ENCODE measurements around the gene CIB4. TPM values are rescaled to one million over a fixed set of nuclear protein-coding genes. Genes with fewer than 3 reads are reported as not detected.

Gene CIB4
- total RNA-seq, 1 experiment from 2014 or later: not detected

DNA sequence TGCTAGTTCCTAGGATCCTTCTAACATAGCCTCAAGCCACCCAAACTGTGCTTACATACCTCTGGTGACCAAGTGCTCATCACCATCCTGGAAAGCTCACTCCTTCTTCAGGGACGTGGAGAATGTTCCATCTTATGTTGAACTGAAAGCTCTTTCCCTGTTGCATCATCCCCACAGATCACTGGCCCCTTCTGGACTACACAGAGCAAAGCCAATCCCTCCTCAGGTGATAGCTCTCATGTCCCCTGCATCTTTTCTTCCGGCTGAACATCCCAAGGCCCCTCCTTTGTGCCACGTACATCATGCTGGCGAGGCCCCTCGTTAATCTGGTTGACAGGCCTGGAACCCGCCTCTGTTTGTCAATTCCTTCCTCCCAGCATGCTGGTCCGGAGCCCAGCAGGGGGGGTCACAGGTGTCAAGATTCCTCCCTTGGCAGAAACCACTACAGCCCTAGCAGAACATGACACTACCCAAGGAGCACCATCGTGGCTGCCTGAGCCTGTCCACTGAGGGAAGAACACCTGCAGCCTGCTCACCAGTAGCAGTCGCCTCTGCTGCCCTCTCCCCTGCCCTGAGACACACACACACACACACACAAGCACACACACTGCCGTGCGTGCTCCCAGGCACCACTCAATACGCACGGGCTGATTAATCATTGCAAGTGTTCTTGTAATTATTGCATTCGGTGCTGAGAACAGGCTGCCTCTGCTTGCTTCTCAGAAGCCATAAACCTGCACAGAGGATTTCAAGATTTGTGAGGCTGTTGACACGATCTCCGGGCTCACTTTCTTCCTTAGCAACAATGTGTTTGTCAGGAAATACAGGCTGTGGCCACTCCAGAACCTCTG is 45.0 kb upstream of the CIB4 start:
- peaks cover 6% of the 10 kb centered on the region for H3K27me3 Mint-ChIP-seq (ENCODE audit: insufficient read depth, unreplicated experiment)
- no TSS peak for BruUV-seq (replicated peaks)

GRCh38 chr2:26685341-26685740 is 44.2 kb upstream of the CIB4 start:
- DNase-seq: no peak
- POLR2A ChIA-PET: no interaction called here
- Histone ChIP-seq H3K4me3 (ENCODE audit: low read depth, low read length) (no peak overlapping the region), H3K27me3 (replicated peaks; ENCODE audit: control insufficient read depth, insufficient read depth, low read length) (no peaks in the 10 kb centered on the region), H3K4me1 (peaks cover 22% of the 10 kb centered on the region), H3K36me3 (ENCODE audit: control insufficient read depth, insufficient read depth, low read length) (no peaks in the 10 kb centered on the region), H3K9me3 (no peaks in the 10 kb centered on the region)
- Mint-ChIP-seq H3K4me1 (ENCODE audit: low read depth, unreplicated experiment) (peaks cover 25% of the 10 kb centered on the region), H3K27ac (ENCODE audit: unreplicated experiment) (no peak overlapping the region), H3K4me3 (ENCODE audit: unreplicated experiment) (no peak overlapping the region), H3K27me3 (ENCODE audit: insufficient read depth, unreplicated experiment) (peaks cover 6% of the 10 kb centered on the region), H3K36me3 (ENCODE audit: insufficient read depth, unreplicated experiment) (no peaks in the 10 kb centered on the region), H3K9me3 (ENCODE audit: unreplicated experiment) (no peaks in the 10 kb centered on the region)
- CTCF ChIA-PET: no interaction called here
- TF ChIP-seq CTCF (IDR thresholded peaks at IDR 0.05; ENCODE audit: insufficient read depth in 1 of 2, low read depth in 1 of 2, low read length in 1 of 2, severe bottlenecking in 1 of 2, unreplicated experiment in 1 of 2): no peak
- BruUV-seq (replicated peaks): no TSS peak
- intact Hi-C loops (cut with micrococcal nuclease; ENCODE audit: unreplicated experiment): loop anchor here (5.0 kb wide), 2 partner anchors 62 to 78 kb away; no protein-coding TSS in a partner anchor

More for the DNA sequence above, 45.0 kb upstream of the CIB4 start:
- H3K4me1 ChIP-seq: peaks cover 22% of the 10 kb centered on the region
- CTCF ChIA-PET: no interaction called here
- Mint-ChIP-seq H3K27ac (ENCODE audit: unreplicated experiment) (no peak overlapping the region), H3K4me1 (ENCODE audit: low read depth, unreplicated experiment) (peaks cover 25% of the 10 kb centered on the region), H3K4me3 (ENCODE audit: unreplicated experiment) (no peak overlapping the region), H3K36me3 (ENCODE audit: insufficient read depth, unreplicated experiment) (no peaks in the 10 kb centered on the region), H3K9me3 (ENCODE audit: unreplicated experiment) (no peaks in the 10 kb centered on the region)
- TF ChIP-seq CTCF (IDR thresholded peaks at IDR 0.05; ENCODE audit: insufficient read depth in 1 of 2, low read depth in 1 of 2, low read length in 1 of 2, severe bottlenecking in 1 of 2, unreplicated experiment in 1 of 2): no peak
- intact Hi-C loops (cut with micrococcal nuclease; ENCODE audit: unreplicated experiment): loop anchor here (5.0 kb wide), 2 partner anchors 61 to 79 kb away; no protein-coding TSS in a partner anchor
- H3K9me3 ChIP-seq: no peaks in the 10 kb centered on the region
- H3K4me3 ChIP-seq (ENCODE audit: low read depth, low read length): no peak overlapping the region
- peak in 1 of 2 experiments; percentile 25 for DNase-seq
- no peaks in the 10 kb centered on the region for H3K36me3 ChIP-seq (ENCODE audit: control insufficient read depth, insufficient read depth, low read length)
- POLR2A ChIA-PET: no interaction called here
- no peaks in the 10 kb centered on the region for H3K27me3 ChIP-seq (replicated peaks; ENCODE audit: control insufficient read depth, insufficient read depth, low read length)

DNA sequence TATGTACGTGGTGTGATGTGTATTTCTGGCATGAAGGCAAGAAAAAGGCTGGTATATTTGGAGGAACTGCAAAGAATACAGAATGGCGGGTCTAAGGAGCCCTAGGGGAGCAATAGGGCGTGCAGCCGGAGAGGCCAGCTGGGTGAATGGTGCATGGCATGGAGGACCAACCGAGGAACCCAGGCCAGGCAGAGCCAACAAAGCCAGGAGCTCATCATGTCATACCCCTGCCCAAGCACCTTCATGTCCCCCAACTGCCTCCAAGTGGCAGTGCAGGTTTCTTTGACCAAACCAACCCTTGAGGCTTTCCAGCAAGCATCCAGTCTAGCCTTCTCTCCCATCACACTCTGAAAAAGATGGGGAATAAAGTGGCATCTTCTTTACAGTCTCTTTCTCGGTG is 42.4 kb upstream of the CIB4 start:
- Mint-ChIP-seq H3K9me3 (ENCODE audit: unreplicated experiment) (no peaks in the 10 kb centered on the region), H3K4me3 (ENCODE audit: unreplicated experiment) (no peak overlapping the region), H3K27me3 (ENCODE audit: insufficient read depth, unreplicated experiment) (peaks cover 14% of the 10 kb centered on the region), H3K36me3 (ENCODE audit: insufficient read depth, unreplicated experiment) (no peaks in the 10 kb centered on the region), H3K27ac (ENCODE audit: unreplicated experiment) (no peak overlapping the region), H3K4me1 (ENCODE audit: low read depth, unreplicated experiment) (peaks cover 25% of the 10 kb centered on the region)
- H3K9me3 ChIP-seq: no peaks in the 10 kb centered on the region
- no peak overlapping the region for H3K4me3 ChIP-seq (ENCODE audit: low read depth, low read length)
- no peaks in the 10 kb centered on the region for H3K27me3 ChIP-seq (replicated peaks; ENCODE audit: control insufficient read depth, insufficient read depth, low read length)
- DNase-seq: peak in 1 of 2 experiments; percentile 14
- peaks cover 15% of the 10 kb centered on the region; the same call in 1 of the 2 replicates for H3K4me1 ChIP-seq
- CTCF ChIA-PET: interaction anchor here (0.5 kb wide), 1 partner anchor 20 kb away, joined by 3 read pairs; no protein-coding TSS in a partner anchor
- no TSS peak for BruUV-seq (replicated peaks)
- POLR2A ChIA-PET: no interaction called here
- H3K36me3 ChIP-seq (ENCODE audit: control insufficient read depth, insufficient read depth, low read length): no peaks in the 10 kb centered on the region
- intact Hi-C loops (cut with micrococcal nuclease; ENCODE audit: unreplicated experiment): no loop called here
- peak in 1 of 2 experiments; percentile 2 for TF ChIP-seq CTCF (IDR thresholded peaks at IDR 0.05; ENCODE audit: insufficient read depth in 1 of 2, low read depth in 1 of 2, low read length in 1 of 2, severe bottlenecking in 1 of 2, unreplicated experiment in 1 of 2)

All from Caco-2 (cell line).